ENCODE measurements around the gene GMPR2. TPM values are rescaled to one million over a fixed set of nuclear protein-coding genes. Genes with fewer than 3 reads are reported as not detected.

Gene GMPR2
- total RNA-seq, 4 donors from 2014 or later: 68.8 to 237 (median 110) TPM

DNA sequence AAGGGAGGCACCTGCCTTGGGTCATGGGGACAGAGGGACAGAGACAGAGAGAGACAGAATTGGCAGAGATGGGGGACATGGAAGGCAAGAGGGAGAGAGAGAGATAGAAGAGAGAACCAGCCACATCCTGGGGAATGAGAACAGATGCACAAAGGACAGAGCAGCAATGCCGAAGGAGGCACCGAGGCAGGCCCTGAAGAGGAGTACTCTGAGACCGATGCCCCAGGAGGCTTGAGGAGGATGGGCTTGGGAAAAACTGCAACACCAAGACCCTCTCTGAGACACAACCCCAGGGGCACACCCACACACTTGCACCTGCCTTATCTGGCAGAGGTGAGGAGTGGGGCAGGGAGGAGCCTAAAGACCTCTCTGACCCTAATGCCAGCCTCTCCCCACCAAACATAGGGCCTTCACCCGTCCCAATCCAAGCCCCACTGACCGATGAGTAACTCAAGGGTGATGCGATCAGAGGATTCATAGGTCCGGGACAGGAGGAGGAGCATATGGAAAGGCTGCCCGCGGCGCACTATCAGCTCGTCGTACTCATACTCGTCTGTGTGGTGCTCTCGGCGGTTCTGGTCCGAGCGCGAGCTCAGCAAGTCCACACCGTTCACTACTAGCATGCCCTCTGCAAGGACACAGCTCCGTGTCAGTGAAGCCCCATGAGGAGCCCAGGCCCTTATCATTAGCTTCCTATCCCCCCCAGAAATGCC lies 28.7 kb downstream of the GMPR2 start:
- 91 to 94% methylated on average over 20 of the region's 20 CpGs for WGBS, 2 donors
- peaks cover 15 to 16% of the 10 kb centered on the region in 2 donors for H3K4me1 ChIP-seq
- no peaks in the 10 kb centered on the region for H3K9me3 ChIP-seq
- no peak overlapping the region for H3K27ac ChIP-seq
- TF ChIP-seq POLR2A (IDR thresholded peaks at IDR 0.05): no peak
- TF ChIP-seq, protein P1, sequence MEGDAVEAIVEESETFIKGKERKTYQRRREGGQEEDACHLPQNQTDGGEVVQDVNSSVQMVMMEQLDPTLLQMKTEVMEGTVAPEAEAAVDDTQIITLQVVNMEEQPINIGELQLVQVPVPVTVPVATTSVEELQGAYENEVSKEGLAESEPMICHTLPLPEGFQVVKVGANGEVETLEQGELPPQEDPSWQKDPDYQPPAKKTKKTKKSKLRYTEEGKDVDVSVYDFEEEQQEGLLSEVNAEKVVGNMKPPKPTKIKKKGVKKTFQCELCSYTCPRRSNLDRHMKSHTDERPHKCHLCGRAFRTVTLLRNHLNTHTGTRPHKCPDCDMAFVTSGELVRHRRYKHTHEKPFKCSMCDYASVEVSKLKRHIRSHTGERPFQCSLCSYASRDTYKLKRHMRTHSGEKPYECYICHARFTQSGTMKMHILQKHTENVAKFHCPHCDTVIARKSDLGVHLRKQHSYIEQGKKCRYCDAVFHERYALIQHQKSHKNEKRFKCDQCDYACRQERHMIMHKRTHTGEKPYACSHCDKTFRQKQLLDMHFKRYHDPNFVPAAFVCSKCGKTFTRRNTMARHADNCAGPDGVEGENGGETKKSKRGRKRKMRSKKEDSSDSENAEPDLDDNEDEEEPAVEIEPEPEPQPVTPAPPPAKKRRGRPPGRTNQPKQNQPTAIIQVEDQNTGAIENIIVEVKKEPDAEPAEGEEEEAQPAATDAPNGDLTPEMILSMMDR (IDR thresholded peaks at IDR 0.05): no peak
- H3K27me3 ChIP-seq: no peaks in the 10 kb centered on the region
- intact Hi-C loops (cut with DNase I): no loop called here
- H3K36me3 ChIP-seq: peaks cover under 1 to 4% of the 10 kb centered on the region in 2 donors
- no peak for DNase-seq
- H3K4me3 ChIP-seq (replicated peaks in 1 of 3): no peak overlapping the region

DNA sequence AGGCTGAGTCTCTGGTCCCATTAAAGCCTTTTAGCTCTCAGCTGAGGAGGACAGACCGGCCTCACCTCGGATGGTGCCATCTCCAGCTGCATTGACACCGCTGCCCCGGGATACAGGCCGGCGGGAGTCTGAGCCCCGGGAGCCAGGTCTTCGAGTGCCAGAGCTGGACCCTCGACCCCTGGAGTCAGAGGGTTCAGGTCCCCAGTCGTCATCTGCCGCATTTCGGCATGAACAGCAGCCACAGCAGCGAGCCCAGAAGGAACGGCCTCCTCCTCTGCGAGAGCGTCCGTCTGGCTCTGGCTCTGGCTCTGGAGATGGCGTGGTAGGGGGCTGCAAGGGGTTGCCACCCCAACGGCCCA lies 29.2 kb downstream of the GMPR2 start:
- no peak for DNase-seq
- H3K27ac ChIP-seq: no peak overlapping the region
- TF ChIP-seq POLR2A (IDR thresholded peaks at IDR 0.05): no peak
- TF ChIP-seq, protein P1 (IDR thresholded peaks at IDR 0.05): no peak
- no peak overlapping the region for H3K4me3 ChIP-seq (replicated peaks in 1 of 3)
- H3K36me3 ChIP-seq: peaks cover 6 to 10% of the 10 kb centered on the region in 2 donors
- H3K4me1 ChIP-seq: peaks cover 15 to 16% of the 10 kb centered on the region in 2 donors
- H3K27me3 ChIP-seq: no peaks in the 10 kb centered on the region
- no peaks in the 10 kb centered on the region for H3K9me3 ChIP-seq
- intact Hi-C loops (cut with DNase I): no loop called here
- WGBS, 2 donors: 92 to 94% methylated on average over 16 to 18 of the region's 19 CpGs

DNA sequence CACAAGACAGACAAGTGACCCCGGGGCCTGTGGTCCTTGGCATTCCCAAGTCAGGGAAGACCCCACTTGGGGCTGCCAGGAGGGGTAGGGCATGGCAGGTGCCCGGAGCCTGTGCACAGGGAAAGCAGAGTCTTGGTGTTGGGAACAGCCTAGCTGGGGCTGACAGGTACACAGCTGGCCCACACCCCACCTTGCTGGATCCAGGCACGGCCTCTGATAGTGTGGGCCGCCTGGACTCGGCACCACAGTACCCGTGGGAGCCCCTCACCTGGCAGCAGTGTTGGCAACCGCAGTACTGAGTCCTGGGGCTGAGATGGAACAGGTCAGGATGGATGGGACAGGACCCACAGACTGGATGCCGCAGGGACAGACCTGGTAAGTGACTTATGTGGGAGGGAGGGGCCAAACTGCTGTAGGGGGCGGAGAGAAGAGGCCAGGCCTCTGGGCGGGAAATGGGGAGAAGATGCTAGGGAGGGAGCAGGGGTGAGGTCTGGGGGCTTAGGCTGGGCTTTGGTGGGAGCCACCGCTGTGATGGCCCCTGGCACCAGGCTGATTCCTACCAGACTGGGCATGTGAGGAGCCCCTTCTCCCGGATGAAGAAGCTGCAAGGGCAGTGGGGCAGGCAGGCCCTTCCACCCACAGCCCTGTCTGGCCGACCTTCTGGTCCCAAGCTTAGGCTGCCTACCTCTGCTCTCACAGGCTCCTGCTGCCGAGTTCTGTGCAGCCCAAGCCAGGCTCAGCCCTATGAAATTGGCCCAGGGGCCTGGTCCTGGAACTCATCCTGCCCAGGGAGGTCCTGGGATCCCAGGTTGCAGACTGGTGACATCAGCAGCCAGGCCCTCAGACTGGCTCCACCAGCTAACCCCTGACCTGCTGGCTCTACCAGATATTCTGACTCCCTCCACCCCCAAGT lies 30.3 kb downstream of the GMPR2 start, which contains the start of gene TGM1:
TSS of gene TGM1 (minus strand) at position 357 of the 913 bp plus-strand sequence. CDS start 825 bp downstream, outside the sequence.
- peaks cover 15 to 16% of the 10 kb centered on the region in 2 donors for H3K4me1 ChIP-seq
- intact Hi-C loops (cut with DNase I): no loop called here
- DNase-seq: no peak
- TF ChIP-seq, protein P1 (IDR thresholded peaks at IDR 0.05): no peak
- no peak for TF ChIP-seq POLR2A (IDR thresholded peaks at IDR 0.05)
- WGBS, 2 donors: 78 to 88% methylated on average over 9 to 13 of the region's 14 CpGs
- H3K27ac ChIP-seq: no peak within 1 kb of the TSS
- no peak within 1 kb of the TSS for H3K4me3 ChIP-seq (replicated peaks in 1 of 3)
- H3K36me3 ChIP-seq: peaks cover 13 to 16% of the 10 kb centered on the region in 2 donors
- H3K9me3 ChIP-seq: no peaks in the 10 kb centered on the region
- no peaks in the 10 kb centered on the region for H3K27me3 ChIP-seq

DNA sequence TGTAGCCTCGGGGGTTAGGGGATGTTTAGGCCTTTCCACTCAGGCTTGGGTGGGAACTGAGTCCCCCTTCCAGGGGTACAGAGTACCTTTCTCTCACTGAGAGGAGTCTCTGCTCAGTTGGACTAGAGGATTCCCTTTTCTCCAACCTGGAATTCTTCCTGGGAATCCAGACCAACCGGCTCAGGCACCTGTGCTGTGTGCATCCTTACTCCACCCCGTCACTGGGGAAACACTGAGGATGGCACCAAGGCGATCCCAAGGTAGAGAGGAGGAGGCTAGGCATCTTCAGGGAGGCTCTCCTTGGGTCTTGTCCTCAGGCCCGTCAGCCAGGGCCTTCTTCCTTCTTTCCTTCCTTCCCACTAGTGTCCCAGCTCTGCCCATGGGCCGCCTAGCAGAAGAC lies 31.1 kb downstream of the GMPR2 start:
- Histone ChIP-seq H3K27ac (no peak overlapping the region), H3K4me1 (peaks cover 12 to 14% of the 10 kb centered on the region in 2 donors), H3K27me3 (no peaks in the 10 kb centered on the region), H3K9me3 (no peaks in the 10 kb centered on the region), H3K36me3 (peaks cover 13 to 17% of the 10 kb centered on the region in 2 donors), H3K4me3 (replicated peaks in 1 of 3) (no peak overlapping the region)
- no peak for DNase-seq
- no peak for TF ChIP-seq POLR2A (IDR thresholded peaks at IDR 0.05)
- TF ChIP-seq, protein P1 (IDR thresholded peaks at IDR 0.05): no peak
- 77 to 79% methylated on average over 6 of the region's 6 CpGs for WGBS, 2 donors
- intact Hi-C loops (cut with DNase I): no loop called here

Data from thyroid gland (tissue), 4 donors.